ENCODE results near the gene ATP9B.
"Not testable (repeated sequence)": the region's sequence is repeated elsewhere in the genome, so short reads cannot be mapped to it uniquely, and the experiment has no call there.

ATP9B gene

DNA sequence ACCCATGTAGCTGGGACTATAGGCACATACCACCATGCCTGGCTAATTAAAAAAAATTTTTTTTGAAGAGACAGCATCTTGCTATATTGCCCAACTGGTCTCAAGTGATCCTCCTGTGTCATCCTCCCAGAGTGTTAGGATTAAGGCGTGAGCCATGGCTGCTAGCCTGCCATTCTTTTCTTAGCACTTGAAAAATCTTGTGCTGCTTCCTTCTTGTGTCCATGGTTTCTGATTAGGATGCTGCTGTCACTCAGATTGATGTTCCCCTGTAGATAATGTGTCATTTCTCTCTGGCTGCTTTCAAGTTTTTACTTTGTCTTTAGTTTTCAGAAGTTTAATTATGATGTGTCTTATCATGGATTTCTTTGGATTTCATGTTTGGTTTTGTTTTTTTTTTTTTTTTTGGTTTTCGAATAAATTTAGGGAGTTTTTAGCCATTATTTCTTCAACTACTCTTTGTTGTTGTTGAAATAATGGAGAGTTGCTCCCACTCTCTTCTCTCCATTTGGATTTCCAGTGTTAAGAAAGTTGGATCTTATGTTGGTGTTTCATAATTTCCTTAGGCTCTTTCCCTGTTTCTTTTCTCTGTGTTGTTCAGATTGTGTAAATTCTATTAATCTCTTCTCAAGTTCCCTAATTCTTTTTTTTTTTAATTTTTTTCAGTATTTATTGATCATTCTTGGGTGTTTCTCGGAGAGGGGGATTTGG lies 2.5 kb downstream of the ATP9B start:
- no peak for DNase-seq
- Histone ChIP-seq H3K9me3 (ENCODE audit: severe bottlenecking) (peaks cover 24% of the 10 kb centered on the region), H3K27me3 (ENCODE audit: insufficient read depth, low read depth, severe bottlenecking) (no peaks in the 10 kb centered on the region), H3K4me3 (ENCODE audit: low read depth, low read length) (no peak overlapping the region), H3K36me3 (peaks cover 2% of the 10 kb centered on the region; the same call in 1 of the 2 replicates), H3K27ac (no peak overlapping the region)
- TF ChIP-seq, protein P1, sequence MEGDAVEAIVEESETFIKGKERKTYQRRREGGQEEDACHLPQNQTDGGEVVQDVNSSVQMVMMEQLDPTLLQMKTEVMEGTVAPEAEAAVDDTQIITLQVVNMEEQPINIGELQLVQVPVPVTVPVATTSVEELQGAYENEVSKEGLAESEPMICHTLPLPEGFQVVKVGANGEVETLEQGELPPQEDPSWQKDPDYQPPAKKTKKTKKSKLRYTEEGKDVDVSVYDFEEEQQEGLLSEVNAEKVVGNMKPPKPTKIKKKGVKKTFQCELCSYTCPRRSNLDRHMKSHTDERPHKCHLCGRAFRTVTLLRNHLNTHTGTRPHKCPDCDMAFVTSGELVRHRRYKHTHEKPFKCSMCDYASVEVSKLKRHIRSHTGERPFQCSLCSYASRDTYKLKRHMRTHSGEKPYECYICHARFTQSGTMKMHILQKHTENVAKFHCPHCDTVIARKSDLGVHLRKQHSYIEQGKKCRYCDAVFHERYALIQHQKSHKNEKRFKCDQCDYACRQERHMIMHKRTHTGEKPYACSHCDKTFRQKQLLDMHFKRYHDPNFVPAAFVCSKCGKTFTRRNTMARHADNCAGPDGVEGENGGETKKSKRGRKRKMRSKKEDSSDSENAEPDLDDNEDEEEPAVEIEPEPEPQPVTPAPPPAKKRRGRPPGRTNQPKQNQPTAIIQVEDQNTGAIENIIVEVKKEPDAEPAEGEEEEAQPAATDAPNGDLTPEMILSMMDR (IDR thresholded peaks at IDR 0.05; ENCODE audit: low read depth, low read length): no peak

DNA sequence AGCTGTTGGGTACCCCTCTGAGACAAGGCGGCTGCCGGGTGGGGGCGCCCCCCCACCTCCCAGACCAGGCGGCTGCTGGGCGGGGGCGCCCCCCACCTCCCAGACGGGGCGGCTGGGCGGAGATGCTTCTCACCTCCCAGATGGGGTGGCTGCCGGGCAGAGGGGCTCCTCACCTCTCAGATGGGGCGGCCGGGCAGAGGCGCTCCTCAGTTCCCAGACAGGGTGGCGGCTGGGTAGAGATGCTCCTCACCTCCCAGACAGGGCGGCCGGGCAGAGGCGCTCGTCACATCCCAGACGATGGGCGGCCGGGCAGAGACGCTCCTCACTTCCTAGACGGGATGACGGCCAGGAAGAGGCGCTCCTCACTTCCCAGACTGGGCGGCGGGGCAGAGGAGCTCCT lies 3.5 kb downstream of the ATP9B start:
- H3K9me3 ChIP-seq (ENCODE audit: severe bottlenecking): peaks cover 22% of the 10 kb centered on the region
- H3K27ac ChIP-seq; H3K36me3 ChIP-seq; DNase-seq; H3K4me3 ChIP-seq (ENCODE audit: low read depth, low read length); H3K27me3 ChIP-seq (ENCODE audit: insufficient read depth, low read depth, severe bottlenecking): not testable (repeated sequence)

DNA sequence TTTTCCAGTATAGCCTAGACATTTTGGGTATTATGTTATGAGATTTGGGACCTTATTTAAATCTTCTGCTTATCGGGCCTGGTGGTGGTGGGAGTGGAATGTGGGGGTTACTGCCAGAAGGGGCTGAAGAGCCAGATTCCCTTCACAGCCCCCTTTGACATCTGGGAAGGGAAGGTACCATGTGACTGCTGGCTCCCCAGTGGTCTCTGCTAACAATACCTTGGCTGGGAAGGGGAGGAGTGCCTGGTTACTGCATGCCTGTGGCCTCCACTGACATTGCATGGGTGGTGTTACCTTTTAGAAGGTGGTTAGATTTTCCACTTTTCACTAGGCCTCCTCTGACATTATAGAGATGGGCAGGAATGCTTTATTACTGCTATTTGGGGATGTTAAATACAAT lies 8.0 kb downstream of the ATP9B start:
- TF ChIP-seq, protein P1 (IDR thresholded peaks at IDR 0.05; ENCODE audit: low read depth, low read length): no peak

DNA sequence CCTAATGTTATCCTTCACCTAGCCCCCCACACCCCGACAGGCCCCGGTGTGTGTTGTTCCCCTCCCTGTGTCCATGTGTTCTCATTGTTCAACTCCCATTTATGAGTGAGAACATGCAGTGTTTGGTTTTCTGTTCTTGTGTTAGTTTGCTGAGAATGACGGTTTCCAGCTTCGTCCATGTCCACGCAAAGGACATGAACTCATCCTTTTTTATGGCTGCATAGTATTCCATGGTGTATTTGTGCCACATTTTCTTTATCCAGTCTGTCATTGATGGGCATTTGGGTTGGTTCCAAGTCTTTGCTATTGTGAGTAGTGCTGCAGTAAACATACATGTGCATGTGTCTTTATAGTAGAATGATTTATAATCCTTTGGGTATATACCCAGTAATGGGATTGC lies 9.6 kb downstream of the ATP9B start:
- H3K36me3 ChIP-seq: peaks cover 14% of the 10 kb centered on the region; the same call in 1 of the 2 replicates
- DNase-seq; H3K27ac ChIP-seq; H3K27me3 ChIP-seq (ENCODE audit: insufficient read depth, low read depth, severe bottlenecking); H3K9me3 ChIP-seq (ENCODE audit: severe bottlenecking); H3K4me3 ChIP-seq (ENCODE audit: low read depth, low read length): not testable (repeated sequence)

More for the DNA sequence above, 8.0 kb downstream of the ATP9B start:
- no peaks in the 10 kb centered on the region for H3K27me3 ChIP-seq (ENCODE audit: insufficient read depth, low read depth, severe bottlenecking)
- H3K36me3 ChIP-seq: peaks cover 11% of the 10 kb centered on the region; the same call in 1 of the 2 replicates
- DNase-seq: no peak
- peaks cover 17% of the 10 kb centered on the region for H3K9me3 ChIP-seq (ENCODE audit: severe bottlenecking)
- H3K4me3 ChIP-seq (ENCODE audit: low read depth, low read length): no peak overlapping the region
- no peak overlapping the region for H3K27ac ChIP-seq

DNA sequence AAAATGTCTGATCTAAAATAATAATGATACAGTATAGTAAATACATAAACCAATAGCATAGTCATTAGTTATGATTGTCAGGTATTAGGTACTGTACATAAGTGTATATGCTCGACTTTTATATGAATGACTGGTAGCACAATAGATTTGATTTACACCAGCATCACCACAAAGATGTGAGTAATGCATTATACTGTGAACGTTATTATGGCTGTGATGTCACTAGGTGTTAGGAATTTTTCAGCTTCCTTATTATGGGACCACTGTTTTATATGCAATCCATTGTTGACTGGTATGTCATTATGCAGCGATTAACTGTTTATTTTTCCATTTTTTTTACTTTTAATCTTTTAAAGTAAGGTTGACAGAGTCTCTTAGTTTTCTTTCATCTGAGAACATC lies 23.7 kb downstream of the ATP9B start:
- Histone ChIP-seq H3K27me3 (ENCODE audit: insufficient read depth, low read depth, severe bottlenecking) (no peaks in the 10 kb centered on the region), H3K36me3 (no peaks in the 10 kb centered on the region), H3K9me3 (ENCODE audit: severe bottlenecking) (no peaks in the 10 kb centered on the region), H3K4me3 (ENCODE audit: low read depth, low read length) (no peak overlapping the region), H3K27ac (no peak overlapping the region)
- no peak for DNase-seq
- TF ChIP-seq, protein P1 (IDR thresholded peaks at IDR 0.05; ENCODE audit: low read depth, low read length): no peak

DNA sequence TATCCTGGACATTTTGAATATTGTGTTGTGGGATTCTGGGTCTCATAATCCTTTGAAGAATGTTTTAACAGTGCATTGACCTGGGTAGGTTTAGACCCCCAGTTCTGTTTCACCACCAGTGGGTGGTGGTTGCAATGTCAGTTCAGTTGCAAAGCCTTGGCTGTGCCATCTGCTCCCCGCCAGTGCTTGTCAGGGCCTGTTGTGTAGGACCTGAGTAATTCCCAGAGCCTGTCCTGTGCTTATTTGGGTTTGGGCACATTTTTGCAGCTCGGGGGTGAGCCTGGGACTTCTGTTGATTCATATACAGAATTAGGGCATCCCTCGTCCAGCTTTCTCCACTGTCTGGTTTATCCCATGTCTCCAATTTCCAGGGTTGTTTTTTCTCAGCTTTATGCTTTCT lies 24.8 kb downstream of the ATP9B start:
- DNase-seq: peak; percentile 49
- no peaks in the 10 kb centered on the region for H3K27me3 ChIP-seq (ENCODE audit: insufficient read depth, low read depth, severe bottlenecking)
- TF ChIP-seq, protein P1 (IDR thresholded peaks at IDR 0.05; ENCODE audit: low read depth, low read length): no peak
- H3K36me3 ChIP-seq: peaks cover 3% of the 10 kb centered on the region
- H3K9me3 ChIP-seq (ENCODE audit: severe bottlenecking): no peaks in the 10 kb centered on the region
- peak overlapping the region; percentile 16; the same call in 1 of the 2 replicates for H3K27ac ChIP-seq
- H3K4me3 ChIP-seq (ENCODE audit: low read depth, low read length): no peak overlapping the region

DNA sequence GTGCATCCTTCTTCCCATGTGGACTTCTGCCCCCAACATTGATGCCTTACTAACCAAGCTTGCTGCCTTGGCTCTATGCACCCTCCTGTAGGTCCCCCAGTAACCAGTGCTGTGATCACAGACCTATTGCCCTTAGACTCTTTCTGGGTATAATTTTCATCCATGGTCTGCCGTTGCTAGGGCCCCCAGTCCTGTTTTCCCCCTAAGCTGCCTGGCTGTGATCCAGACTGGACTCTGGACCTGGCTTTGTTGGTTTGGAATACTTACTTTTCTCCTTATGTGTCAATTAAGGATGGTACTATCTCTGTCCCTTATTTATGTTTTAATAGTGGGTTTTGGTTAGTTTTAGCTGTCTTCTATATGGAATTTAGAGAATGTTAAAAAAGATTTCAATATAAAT lies 26.0 kb downstream of the ATP9B start:
- Histone ChIP-seq H3K27ac (no peak overlapping the region), H3K4me3 (ENCODE audit: low read depth, low read length) (no peak overlapping the region), H3K36me3 (peaks cover 6% of the 10 kb centered on the region), H3K27me3 (ENCODE audit: insufficient read depth, low read depth, severe bottlenecking) (no peaks in the 10 kb centered on the region), H3K9me3 (ENCODE audit: severe bottlenecking) (no peaks in the 10 kb centered on the region)
- DNase-seq: no peak
- TF ChIP-seq, protein P1 (IDR thresholded peaks at IDR 0.05; ENCODE audit: low read depth, low read length): no peak

Measured in WERI-Rb-1 (cell line).